ENCODE measurements around the gene CMSS1.
A peak's percentile ranks its signal among the peaks of the same experiment; 100 is the strongest.

Gene CMSS1

GRCh38 chr3:99852851-99853250 lies 35.2 kb downstream of the CMSS1 start:
- H3K4me1 ChIP-seq (ENCODE audit: control insufficient read depth in 1 of 2, insufficient read depth in 2 of 2, low read length in 2 of 2) = no peaks in the 10 kb centered on the region
- H4K12ac ChIP-seq (ENCODE audit: low read depth, low read length) = no peak overlapping the region
- H3K9ac ChIP-seq (ENCODE audit: low read length) = no peak overlapping the region
- H3K9me3 ChIP-seq (ENCODE audit: insufficient read depth, low read depth, low read length) = no peaks in the 10 kb centered on the region
- no CpG with 5 or more reads among the region's 1 CpG for WGBS (ENCODE audit: extremely low coverage, insufficient coverage, insufficient read length)
- H3K79me2 ChIP-seq (ENCODE audit: control insufficient read depth, insufficient read depth, low read length, poor library complexity) = no peaks in the 10 kb centered on the region
- no peak overlapping the region for H3K18ac ChIP-seq (ENCODE audit: low read length)
- H2AFZ ChIP-seq (ENCODE audit: insufficient read depth, low read length, poor library complexity) = no peak overlapping the region
- no peak overlapping the region for H3K4ac ChIP-seq (ENCODE audit: low read depth, low read length)
- no peak for DNase-seq
- H3K4me2 ChIP-seq (ENCODE audit: low read length) = no peak overlapping the region
- H2BK120ac ChIP-seq (ENCODE audit: insufficient read depth, low read length, poor library complexity) = no peak overlapping the region
- no peaks in the 10 kb centered on the region for H3K27me3 ChIP-seq (ENCODE audit: insufficient read depth, low read length)
- H2AK5ac ChIP-seq (ENCODE audit: low read length) = no peak overlapping the region
- H4K91ac ChIP-seq (ENCODE audit: low read depth, low read length) = no peak overlapping the region
- H3K4me3 ChIP-seq (ENCODE audit: low read depth, low read length) = no peak overlapping the region
- H3K27ac ChIP-seq (ENCODE audit: low read depth, low read length) = no peak overlapping the region
- peaks cover 3 to 11% of the 10 kb centered on the region in 2 experiments for H3K36me3 ChIP-seq (ENCODE audit: control insufficient read depth in 1 of 2, insufficient read depth in 2 of 2, low read length in 2 of 2)
- no peak overlapping the region for H3K14ac ChIP-seq (ENCODE audit: low read length)
- no peak overlapping the region for H2BK5ac ChIP-seq (ENCODE audit: low read depth, low read length, poor library complexity)
- H4K8ac ChIP-seq (ENCODE audit: low read depth, low read length) = no peak overlapping the region
- no peaks in the 10 kb centered on the region for H3K79me1 ChIP-seq (ENCODE audit: low read length)
- no peak overlapping the region for H2BK12ac ChIP-seq (ENCODE audit: low read length)
- H3K23ac ChIP-seq (ENCODE audit: low read length) = no peak overlapping the region

- Histone ChIP-seq H3K79me1 (ENCODE audit: low read length) (no peaks in the 10 kb centered on the region), H3K27ac (ENCODE audit: low read depth, low read length) (no peak overlapping the region), H3K79me2 (ENCODE audit: control insufficient read depth, insufficient read depth, low read length, poor library complexity) (no peaks in the 10 kb centered on the region), H3K9ac (ENCODE audit: low read length) (no peak overlapping the region), H3K4me3 (ENCODE audit: low read depth, low read length) (no peak overlapping the region), H2BK120ac (ENCODE audit: insufficient read depth, low read length, poor library complexity) (no peak overlapping the region), H4K12ac (ENCODE audit: low read depth, low read length) (no peak overlapping the region), H3K4me1 (ENCODE audit: control insufficient read depth in 1 of 2, insufficient read depth in 2 of 2, low read length in 2 of 2) (no peaks in the 10 kb centered on the region), H4K91ac (ENCODE audit: low read depth, low read length) (no peak overlapping the region), H3K4me2 (ENCODE audit: low read length) (no peak overlapping the region), H3K14ac (ENCODE audit: low read length) (no peak overlapping the region), H3K27me3 (ENCODE audit: insufficient read depth, low read length) (no peaks in the 10 kb centered on the region), H2BK12ac (ENCODE audit: low read length) (no peak overlapping the region), H2AK5ac (ENCODE audit: low read length) (no peak overlapping the region), H3K4ac (ENCODE audit: low read depth, low read length) (no peak overlapping the region), H3K23ac (ENCODE audit: low read length) (no peak overlapping the region), H4K8ac (ENCODE audit: low read depth, low read length) (no peak overlapping the region), H2BK5ac (ENCODE audit: low read depth, low read length, poor library complexity) (no peak overlapping the region), H3K9me3 (ENCODE audit: insufficient read depth, low read depth, low read length) (no peaks in the 10 kb centered on the region), H3K18ac (ENCODE audit: low read length) (no peak overlapping the region), H3K36me3 (ENCODE audit: control insufficient read depth in 1 of 2, insufficient read depth in 2 of 2, low read length in 2 of 2) (peaks cover 2 to 3% of the 10 kb centered on the region in 2 experiments), H2AFZ (ENCODE audit: insufficient read depth, low read length, poor library complexity) (no peak overlapping the region)
- no CpG with 5 or more reads among the region's 1 CpG for WGBS (ENCODE audit: extremely low coverage, insufficient coverage, insufficient read length)
- DNase-seq = no peak
Observed at GRCh38 chr3:99854756-99855298, 37.2 kb downstream of the CMSS1 start.

- H2AK5ac ChIP-seq (ENCODE audit: low read length) = peak overlapping the region; percentile 79
- no peak overlapping the region for H3K4me3 ChIP-seq (ENCODE audit: low read depth, low read length)
- H4K91ac ChIP-seq (ENCODE audit: low read depth, low read length) = no peak overlapping the region
- no peak overlapping the region for H3K23ac ChIP-seq (ENCODE audit: low read length)
- peaks cover 3% of the 10 kb centered on the region for H3K79me1 ChIP-seq (ENCODE audit: low read length)
- H2AFZ ChIP-seq (ENCODE audit: insufficient read depth, low read length, poor library complexity) = no peak overlapping the region
- no CpG with 5 or more reads among the region's 1 CpG for WGBS (ENCODE audit: extremely low coverage, insufficient coverage, insufficient read length)
- H2BK120ac ChIP-seq (ENCODE audit: insufficient read depth, low read length, poor library complexity) = no peak overlapping the region
- H3K4me2 ChIP-seq (ENCODE audit: low read length) = no peak overlapping the region
- no peak overlapping the region for H4K8ac ChIP-seq (ENCODE audit: low read depth, low read length)
- no peak overlapping the region for H2BK5ac ChIP-seq (ENCODE audit: low read depth, low read length, poor library complexity)
- H2BK12ac ChIP-seq (ENCODE audit: low read length) = no peak overlapping the region
- H3K4me1 ChIP-seq (ENCODE audit: control insufficient read depth in 1 of 2, insufficient read depth in 2 of 2, low read length in 2 of 2) = peaks cover 3% of the 10 kb centered on the region in 2 experiments
- H3K14ac ChIP-seq (ENCODE audit: low read length) = no peak overlapping the region
- no peak overlapping the region for H4K12ac ChIP-seq (ENCODE audit: low read depth, low read length)
- H3K9me3 ChIP-seq (ENCODE audit: insufficient read depth, low read depth, low read length) = no peaks in the 10 kb centered on the region
- H3K79me2 ChIP-seq (ENCODE audit: control insufficient read depth, insufficient read depth, low read length, poor library complexity) = no peaks in the 10 kb centered on the region
- DNase-seq = no peak
- no peaks in the 10 kb centered on the region for H3K27me3 ChIP-seq (ENCODE audit: insufficient read depth, low read length)
- no peak overlapping the region for H3K27ac ChIP-seq (ENCODE audit: low read depth, low read length)
- H3K36me3 ChIP-seq (ENCODE audit: control insufficient read depth in 1 of 2, insufficient read depth in 2 of 2, low read length in 2 of 2) = no peaks in the 10 kb centered on the region
- no peak overlapping the region for H3K4ac ChIP-seq (ENCODE audit: low read depth, low read length)
- H3K18ac ChIP-seq (ENCODE audit: low read length) = no peak overlapping the region
- H3K9ac ChIP-seq (ENCODE audit: low read length) = no peak overlapping the region
Observed at GRCh38 chr3:99855900-99856299, 38.2 kb downstream of the CMSS1 start.

GRCh38 chr3:99856437-99857220 lies 39.0 kb downstream of the CMSS1 start:
- no peak overlapping the region for H2AK5ac ChIP-seq (ENCODE audit: low read length)

More at GRCh38 chr3:99856437-99857220, 39.0 kb downstream of the CMSS1 start:
- Histone ChIP-seq H3K4me1 (ENCODE audit: control insufficient read depth in 1 of 2, insufficient read depth in 2 of 2, low read length in 2 of 2) (peaks cover 3 to 4% of the 10 kb centered on the region in 2 experiments), H3K18ac (ENCODE audit: low read length) (no peak overlapping the region), H3K4ac (ENCODE audit: low read depth, low read length) (no peak overlapping the region), H3K36me3 (ENCODE audit: control insufficient read depth in 1 of 2, insufficient read depth in 2 of 2, low read length in 2 of 2) (peaks cover 0 to 5% of the 10 kb centered on the region in 2 experiments), H2AFZ (ENCODE audit: insufficient read depth, low read length, poor library complexity) (no peak overlapping the region), H3K23ac (ENCODE audit: low read length) (no peak overlapping the region), H4K8ac (ENCODE audit: low read depth, low read length) (no peak overlapping the region), H3K27me3 (ENCODE audit: insufficient read depth, low read length) (no peaks in the 10 kb centered on the region), H4K91ac (ENCODE audit: low read depth, low read length) (no peak overlapping the region), H3K79me1 (ENCODE audit: low read length) (peaks cover 3% of the 10 kb centered on the region), H3K9me3 (ENCODE audit: insufficient read depth, low read depth, low read length) (no peaks in the 10 kb centered on the region), H2BK12ac (ENCODE audit: low read length) (no peak overlapping the region), H2BK5ac (ENCODE audit: low read depth, low read length, poor library complexity) (no peak overlapping the region), H3K27ac (ENCODE audit: low read depth, low read length) (no peak overlapping the region), H4K12ac (ENCODE audit: low read depth, low read length) (no peak overlapping the region), H3K9ac (ENCODE audit: low read length) (no peak overlapping the region), H2BK120ac (ENCODE audit: insufficient read depth, low read length, poor library complexity) (no peak overlapping the region), H3K4me2 (ENCODE audit: low read length) (no peak overlapping the region), H3K79me2 (ENCODE audit: control insufficient read depth, insufficient read depth, low read length, poor library complexity) (no peaks in the 10 kb centered on the region), H3K14ac (ENCODE audit: low read length) (no peak overlapping the region), H3K4me3 (ENCODE audit: low read depth, low read length) (no peak overlapping the region)
- no CpG with 5 or more reads among the region's 3 CpGs for WGBS (ENCODE audit: extremely low coverage, insufficient coverage, insufficient read length)
- DNase-seq = no peak
